ENCODE measurements around the gene ATG13.
A peak's percentile ranks its signal among the peaks of the same experiment; 100 is the strongest.

The ATG13 gene

GRCh38 chr11:46618837-46619236, 1.5 kb downstream of the ATG13 start:
- H3K4me3 ChIP-seq (ENCODE audit: insufficient read length, low read depth) = no peak overlapping the region
- no peaks in the 10 kb centered on the region for H3K27me3 ChIP-seq (ENCODE audit: insufficient read depth, insufficient read length)
- H3K4me1 ChIP-seq (ENCODE audit: insufficient read depth, insufficient read length) = no peaks in the 10 kb centered on the region
- H3K36me3 ChIP-seq (ENCODE audit: insufficient read depth, insufficient read length, low read length) = peaks cover 30% of the 10 kb centered on the region
- no peak for DNase-seq (ENCODE audit: low read depth, low spot score)
- H3K9me3 ChIP-seq (ENCODE audit: insufficient read depth, low read length) = no peaks in the 10 kb centered on the region
- peak overlapping the region; percentile 52 for H3K9ac ChIP-seq (ENCODE audit: insufficient read length, low read depth)
- TF ChIP-seq YY1 (IDR thresholded peaks at IDR 0.05; ENCODE audit: insufficient read depth, insufficient read length) (no peak), ZNF274 (IDR thresholded peaks at IDR 0.05; ENCODE audit: low read depth, low read length) (no peak), SUZ12 (IDR thresholded peaks at IDR 0.05; ENCODE audit: extremely low read depth, insufficient read depth, insufficient read length) (no peak)

DNA sequence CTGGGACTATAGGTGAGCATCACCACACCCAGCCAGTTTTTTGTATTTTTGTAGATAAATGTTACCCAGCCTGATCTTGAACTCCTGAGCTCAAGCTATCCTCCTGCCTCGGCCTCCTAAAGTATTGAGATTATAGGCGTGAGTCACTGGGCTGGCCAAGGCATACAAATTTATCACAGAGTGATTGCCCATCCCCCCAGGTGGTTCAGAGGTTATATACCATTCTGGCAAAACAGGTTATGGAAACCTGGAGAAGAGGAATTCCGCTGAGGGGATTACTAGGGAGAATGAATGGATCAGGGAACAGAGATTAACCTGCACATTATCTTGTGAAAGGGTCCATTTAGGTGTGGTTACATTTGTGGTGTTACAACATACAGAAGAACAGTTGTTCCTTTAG, 8.1 kb downstream of the ATG13 start:
- Histone ChIP-seq H3K36me3 (ENCODE audit: insufficient read depth, insufficient read length, low read length) (peaks cover 70% of the 10 kb centered on the region), H3K27me3 (ENCODE audit: insufficient read depth, insufficient read length) (no peaks in the 10 kb centered on the region), H3K4me1 (ENCODE audit: insufficient read depth, insufficient read length) (no peaks in the 10 kb centered on the region), H3K4me3 (ENCODE audit: insufficient read length, low read depth) (no peak overlapping the region), H3K9ac (ENCODE audit: insufficient read length, low read depth) (no peak overlapping the region), H3K9me3 (ENCODE audit: insufficient read depth, low read length) (no peaks in the 10 kb centered on the region)
- TF ChIP-seq SUZ12 (IDR thresholded peaks at IDR 0.05; ENCODE audit: extremely low read depth, insufficient read depth, insufficient read length) (no peak), ZNF274 (IDR thresholded peaks at IDR 0.05; ENCODE audit: low read depth, low read length) (no peak), YY1 (IDR thresholded peaks at IDR 0.05; ENCODE audit: insufficient read depth, insufficient read length) (no peak)
- DNase-seq (ENCODE audit: low read depth, low spot score) = no peak

DNA sequence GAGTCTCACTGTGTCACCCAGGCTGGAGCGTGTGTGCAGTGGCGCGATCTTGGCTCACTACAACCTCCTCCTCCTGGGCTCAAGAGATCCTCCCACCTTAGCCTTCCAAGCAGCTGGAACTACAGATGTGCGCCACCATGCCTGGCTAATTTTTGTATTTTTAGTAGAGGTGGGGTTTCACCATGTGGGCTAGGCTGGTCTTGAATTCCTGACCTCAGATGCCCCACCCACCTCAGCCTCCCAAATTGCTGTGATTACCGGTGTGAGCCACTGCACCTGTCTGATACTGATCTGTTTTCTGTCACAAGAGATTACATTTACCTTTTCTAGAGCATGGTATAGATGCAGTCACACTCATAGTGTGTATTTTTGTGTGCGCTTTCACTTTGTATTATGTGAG, 11.6 kb downstream of the ATG13 start:
- Histone ChIP-seq H3K9ac (ENCODE audit: insufficient read length, low read depth) (no peak overlapping the region), H3K36me3 (ENCODE audit: insufficient read depth, insufficient read length, low read length) (peaks cover 61% of the 10 kb centered on the region), H3K4me1 (ENCODE audit: insufficient read depth, insufficient read length) (no peaks in the 10 kb centered on the region), H3K4me3 (ENCODE audit: insufficient read length, low read depth) (no peak overlapping the region), H3K27me3 (ENCODE audit: insufficient read depth, insufficient read length) (no peaks in the 10 kb centered on the region), H3K9me3 (ENCODE audit: insufficient read depth, low read length) (no peaks in the 10 kb centered on the region)
- DNase-seq (ENCODE audit: low read depth, low spot score) = no peak
- TF ChIP-seq ZNF274 (IDR thresholded peaks at IDR 0.05; ENCODE audit: low read depth, low read length) (no peak), YY1 (IDR thresholded peaks at IDR 0.05; ENCODE audit: insufficient read depth, insufficient read length) (no peak), SUZ12 (IDR thresholded peaks at IDR 0.05; ENCODE audit: extremely low read depth, insufficient read depth, insufficient read length) (no peak)

- Histone ChIP-seq H3K9ac (ENCODE audit: insufficient read length, low read depth) (no peak overlapping the region), H3K4me3 (ENCODE audit: insufficient read length, low read depth) (no peak overlapping the region), H3K9me3 (ENCODE audit: insufficient read depth, low read length) (no peaks in the 10 kb centered on the region), H3K27me3 (ENCODE audit: insufficient read depth, insufficient read length) (no peaks in the 10 kb centered on the region), H3K4me1 (ENCODE audit: insufficient read depth, insufficient read length) (no peaks in the 10 kb centered on the region), H3K36me3 (ENCODE audit: insufficient read depth, insufficient read length, low read length) (peaks cover 48% of the 10 kb centered on the region)
- TF ChIP-seq SUZ12 (IDR thresholded peaks at IDR 0.05; ENCODE audit: extremely low read depth, insufficient read depth, insufficient read length) = no peak
- TF ChIP-seq ZNF274 (IDR thresholded peaks at IDR 0.05; ENCODE audit: low read depth, low read length) = no peak
- TF ChIP-seq YY1 (IDR thresholded peaks at IDR 0.05; ENCODE audit: insufficient read depth, insufficient read length) = no peak
- DNase-seq (ENCODE audit: low read depth, low spot score) = no peak
Measured at GRCh38 chr11:46630237-46630636, 12.9 kb downstream of the ATG13 start.

DNA sequence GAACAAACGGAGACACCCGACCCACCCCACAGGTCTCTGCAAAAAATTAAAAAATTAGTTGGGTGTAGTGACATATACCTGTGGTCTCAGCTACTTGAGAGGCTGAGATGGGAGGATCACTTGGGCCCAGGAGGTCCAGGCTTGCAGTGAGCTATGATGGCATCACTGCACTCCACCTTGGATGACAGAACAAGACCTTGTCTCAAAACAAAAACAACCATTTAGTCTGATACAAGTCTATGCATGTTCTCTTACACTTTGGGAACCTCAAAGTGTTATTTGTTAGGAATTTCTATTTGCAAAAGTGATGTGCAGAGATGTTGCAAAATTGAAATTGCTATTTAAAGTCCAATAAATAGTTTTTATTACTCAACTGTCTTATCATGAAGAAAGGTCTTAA, 14.3 kb downstream of the ATG13 start:
- H3K9ac ChIP-seq (ENCODE audit: insufficient read length, low read depth) = no peak overlapping the region
- H3K9me3 ChIP-seq (ENCODE audit: insufficient read depth, low read length) = no peaks in the 10 kb centered on the region
- no peak for DNase-seq (ENCODE audit: low read depth, low spot score)
- H3K4me1 ChIP-seq (ENCODE audit: insufficient read depth, insufficient read length) = no peaks in the 10 kb centered on the region
- TF ChIP-seq ZNF274 (IDR thresholded peaks at IDR 0.05; ENCODE audit: low read depth, low read length) (no peak), YY1 (IDR thresholded peaks at IDR 0.05; ENCODE audit: insufficient read depth, insufficient read length) (no peak), SUZ12 (IDR thresholded peaks at IDR 0.05; ENCODE audit: extremely low read depth, insufficient read depth, insufficient read length) (no peak)
- peaks cover 42% of the 10 kb centered on the region for H3K36me3 ChIP-seq (ENCODE audit: insufficient read depth, insufficient read length, low read length)
- H3K27me3 ChIP-seq (ENCODE audit: insufficient read depth, insufficient read length) = no peaks in the 10 kb centered on the region
- no peak overlapping the region for H3K4me3 ChIP-seq (ENCODE audit: insufficient read length, low read depth)

GRCh38 chr11:46632502-46632901, 15.1 kb downstream of the ATG13 start:
- DNase-seq (ENCODE audit: low read depth, low spot score) = no peak
- no peak for TF ChIP-seq YY1 (IDR thresholded peaks at IDR 0.05; ENCODE audit: insufficient read depth, insufficient read length)
- no peak for TF ChIP-seq SUZ12 (IDR thresholded peaks at IDR 0.05; ENCODE audit: extremely low read depth, insufficient read depth, insufficient read length)
- TF ChIP-seq ZNF274 (IDR thresholded peaks at IDR 0.05; ENCODE audit: low read depth, low read length) = no peak
- H3K27me3 ChIP-seq (ENCODE audit: insufficient read depth, insufficient read length) = no peaks in the 10 kb centered on the region
- H3K9ac ChIP-seq (ENCODE audit: insufficient read length, low read depth) = no peak overlapping the region
- H3K4me3 ChIP-seq (ENCODE audit: insufficient read length, low read depth) = no peak overlapping the region
- no peaks in the 10 kb centered on the region for H3K9me3 ChIP-seq (ENCODE audit: insufficient read depth, low read length)
- H3K36me3 ChIP-seq (ENCODE audit: insufficient read depth, insufficient read length, low read length) = peaks cover 40% of the 10 kb centered on the region
- H3K4me1 ChIP-seq (ENCODE audit: insufficient read depth, insufficient read length) = no peaks in the 10 kb centered on the region

GRCh38 chr11:46633291-46634217, 16.2 kb downstream of the ATG13 start:
- no peak overlapping the region for H3K4me3 ChIP-seq (ENCODE audit: insufficient read length, low read depth)
- H3K27me3 ChIP-seq (ENCODE audit: insufficient read depth, insufficient read length) = no peaks in the 10 kb centered on the region
- H3K4me1 ChIP-seq (ENCODE audit: insufficient read depth, insufficient read length) = no peaks in the 10 kb centered on the region
- DNase-seq (ENCODE audit: low read depth, low spot score) = no peak
- H3K9me3 ChIP-seq (ENCODE audit: insufficient read depth, low read length) = no peaks in the 10 kb centered on the region
- peaks cover 40% of the 10 kb centered on the region for H3K36me3 ChIP-seq (ENCODE audit: insufficient read depth, insufficient read length, low read length)
- TF ChIP-seq YY1 (IDR thresholded peaks at IDR 0.05; ENCODE audit: insufficient read depth, insufficient read length) (no peak), SUZ12 (IDR thresholded peaks at IDR 0.05; ENCODE audit: extremely low read depth, insufficient read depth, insufficient read length) (no peak), ZNF274 (IDR thresholded peaks at IDR 0.05; ENCODE audit: low read depth, low read length) (no peak)
- no peak overlapping the region for H3K9ac ChIP-seq (ENCODE audit: insufficient read length, low read depth)

Measured in NT2/D1 (cell line).